GM12878 (cell line): ENCODE measurements around the gene TLX1. TPM values are rescaled to one million over a fixed set of nuclear protein-coding genes. Genes with fewer than 3 reads are reported as not detected.

Experiments
- ATAC-seq: fragments of 200-7000 bp; cut with Tn5 transposase; 3 replicates; pipeline ENCODE4 v1.9.1; 2020; ENCODE audit warnings: mild to moderate bottlenecking, moderate library complexity
- BruUV-seq: library from RNA; stranded (reverse); fragments of 400-500 nt; replicated peaks from 2 replicates; lab custom pipeline; 2021; lab: Mats Ljungman, UMichigan
- CTCF ChIA-PET: fragments of 300-600 bp; sonication (Branson Sonifier 250); formaldehyde crosslinking; extraction: SDS; loops from one replicate; lab custom pipeline; 2021; ENCODE audit warnings: inconsistent platforms; lab: Yijun Ruan, JAX
- POLR2A ChIA-PET: fragments of 350-600 bp; formaldehyde crosslinking; extraction: SDS; loops from one replicate; lab custom pipeline; 2021; ENCODE audit warnings: inconsistent platforms; lab: Charles Lee
- RAD21 ChIA-PET: fragments of 300-600 bp; sonication (Branson Sonifier 250); formaldehyde crosslinking; loops from one replicate; lab custom pipeline; 2023; ENCODE audit warnings: antibody characterized with exemption; ENCODE audit not compliant: unreplicated experiment; lab: Charles Lee
- SMC1A ChIA-PET: fragments of 300-600 bp; sonication (Branson Sonifier 250); formaldehyde crosslinking; loops from one replicate; lab custom pipeline; 2023; ENCODE audit not compliant: unreplicated experiment, uncharacterized antibody; lab: Charles Lee
- DNase-seq: peaks from one replicate; pipeline ENCODE4 v3.0.0-alpha.2; 2011; ENCODE audit warnings: low read depth, low spot score
- FAIRE-seq: peaks from 3 replicates; lab custom pipeline; 2011; peaks lifted over from hg19 to GRCh38; lab: Jason Lieb, UNC
- H2AFZ ChIP-seq: 2 replicates; pipeline ENCODE4 v1.6.0; 2011; ENCODE audit warnings: low read depth, low read length, control low read depth; ENCODE audit not compliant: control insufficient read depth
- H3K27ac ChIP-seq: 2 replicates; pipeline ENCODE4 v1.5.1; 2011; ENCODE audit warnings: control low read depth; ENCODE audit not compliant: control insufficient read depth, insufficient read depth
- H3K27me3 ChIP-seq, 2 experiments: replicated peaks in 1 of 2; 2 replicates each; pipeline versions ENCODE4 v1.6.0 to v1.6.1; 2011; ENCODE audit warnings: low read length in 1 of 2; ENCODE audit not compliant: control insufficient read depth in 2 of 2, insufficient read depth in 2 of 2
- H3K36me3 ChIP-seq, 2 experiments: 2 replicates each; pipeline ENCODE4 v1.5.1; 2011; ENCODE audit warnings: low read length in 1 of 2; ENCODE audit not compliant: control insufficient read depth in 2 of 2, insufficient read depth in 2 of 2
- H3K4me1 ChIP-seq: 2 replicates; pipeline ENCODE4 v1.6.1; 2011; ENCODE audit warnings: mild to moderate bottlenecking, low read length, moderate library complexity, mixed read lengths; ENCODE audit not compliant: control insufficient read depth, insufficient read depth
- H3K4me2 ChIP-seq: 2 replicates; pipeline ENCODE4 v1.6.0; 2011; ENCODE audit warnings: control low read depth; ENCODE audit not compliant: control insufficient read depth, insufficient read depth
- H3K4me3 ChIP-seq: fragments of 200-600 bp; sonication (generic); 2 replicates; pipeline ENCODE4 v1.5.1; 2016
- H3K79me2 ChIP-seq: 2 replicates; pipeline ENCODE4 v1.6.0; 2011; ENCODE audit warnings: low read length; ENCODE audit not compliant: control insufficient read depth, insufficient read depth
- H3K9ac ChIP-seq: 2 replicates; pipeline ENCODE4 v1.8.0; 2011; ENCODE audit warnings: low read length, control low read depth, mixed read lengths; ENCODE audit not compliant: control insufficient read depth, insufficient read depth
- H3K9me3 ChIP-seq: replicated peaks from 3 replicates; pipeline ENCODE4 v1.5.1; 2011; ENCODE audit warnings: mild to moderate bottlenecking, low read length; ENCODE audit not compliant: control insufficient read depth, insufficient read depth
- H4K20me1 ChIP-seq: 2 replicates; pipeline ENCODE4 v1.6.0; 2011; ENCODE audit not compliant: control insufficient read depth, insufficient read depth
- BMI1 ChIP-seq: fragments of 450-650 bp; IDR thresholded peaks from 2 replicates; pipeline ENCODE4 v1.6.1; 2016; ENCODE audit warnings: mild to moderate bottlenecking, moderate library complexity, borderline replicate concordance
- CBX5 ChIP-seq: sonication (generic); IDR thresholded peaks from 2 replicates; pipeline ENCODE4 v1.6.1; 2016; ENCODE audit warnings: low read depth, moderate library complexity, mild to moderate bottlenecking, inconsistent platforms
- E2F8 ChIP-seq: fragments of 450-650 bp; IDR thresholded peaks from 2 replicates; pipeline ENCODE4 v1.6.1; 2018; ENCODE audit warnings: mild to moderate bottlenecking, low read depth, moderate library complexity; ENCODE audit not compliant: partially characterized antibody
- EZH2 ChIP-seq: IDR thresholded peaks from 2 replicates; pipeline ENCODE4 v1.6.1; 2012; ENCODE audit warnings: low read depth, mild to moderate bottlenecking, control low read depth, inconsistent platforms, low read length, borderline replicate concordance; ENCODE audit not compliant: control insufficient read depth
- IKZF2 ChIP-seq, 2 experiments: fragments of 450-650 bp; IDR thresholded peaks; 2 replicates each; pipeline ENCODE4 v1.6.1; 2017; ENCODE audit warnings: mild to moderate bottlenecking in 2 of 2, moderate library complexity in 2 of 2
- JUNB ChIP-seq: IDR thresholded peaks from 2 replicates; pipeline ENCODE4 v1.6.1; 2016; ENCODE audit warnings: antibody characterized with exemption, mild to moderate bottlenecking
- LARP7 ChIP-seq: fragments of 450-650 bp; IDR thresholded peaks from 2 replicates; pipeline ENCODE4 v1.6.1; 2017; ENCODE audit warnings: mild to moderate bottlenecking
- NRF1 ChIP-seq: conservative IDR thresholded peaks from 2 replicates; pipeline ENCODE4 v1.6.1; 2011; ENCODE audit warnings: mild to moderate bottlenecking, low read depth, low read length, improper control_type of control experiment
- PKNOX1 ChIP-seq: fragments of 450-650 bp; IDR thresholded peaks from 2 replicates; pipeline ENCODE4 v1.6.1; 2016; ENCODE audit warnings: mild to moderate bottlenecking
- RAD51 ChIP-seq: fragments of 450-650 bp; IDR thresholded peaks from 2 replicates; pipeline ENCODE4 v1.6.1; 2016; ENCODE audit warnings: moderate library complexity, mild to moderate bottlenecking, inconsistent platforms
- SMAD5 ChIP-seq: IDR thresholded peaks from 2 replicates; pipeline ENCODE4 v1.6.1; 2016; ENCODE audit warnings: antibody characterized with exemption, low read depth
- SUPT20H ChIP-seq: IDR thresholded peaks from 2 replicates; pipeline ENCODE4 v1.6.1; 2011; ENCODE audit warnings: low read depth, mild to moderate bottlenecking, low read length, moderate library complexity, borderline replicate concordance; ENCODE audit not compliant: control insufficient read depth
- SUZ12 ChIP-seq: fragments of 200-600 bp; sonication (generic); IDR thresholded peaks from one replicate; pipeline ENCODE4 v1.6.1; 2018; ENCODE audit warnings: antibody characterized with exemption, mild to moderate bottlenecking; ENCODE audit not compliant: unreplicated experiment
- ZNF217 ChIP-seq: fragments of 450-650 bp; IDR thresholded peaks from 2 replicates; pipeline ENCODE4 v1.6.1; 2017; ENCODE audit warnings: antibody characterized with exemption, mild to moderate bottlenecking
- ZNF24 ChIP-seq: fragments of 450-650 bp; IDR thresholded peaks from 2 replicates; pipeline ENCODE4 v1.6.1; 2017; ENCODE audit warnings: antibody characterized with exemption, mild to moderate bottlenecking
- WGBS: methylation state at CpG from one replicate; pipeline ENCODE4 v1.1.6; 2016; ENCODE audit warnings: low lambda C conversion rate; ENCODE audit not compliant: insufficient replicate concordance, insufficient coverage; ENCODE audit errors: missing lambda C conversion rate; 5-methylcytosine and 5-hydroxymethylcytosine counted together
- in situ Hi-C: fragments of 300-500 bp; cut with MboI; formaldehyde crosslinking; loops from 9 replicates; pipeline ENCODE4 v1.14.3; 2018; ENCODE audit warnings: mixed read lengths
- intact Hi-C: fragments of 100-400 bp; cut with micrococcal nuclease; formaldehyde crosslinking; loops from one replicate; pipeline ENCODE4 v1.14.2; 2022; ENCODE audit not compliant: unreplicated experiment
- polyA plus RNA-seq, 11 experiments: library from polyadenylated mRNA; depleted of rRNA in 4 of 11; unstranded in 6 of 11; stranded (reverse) in 5 of 11; fragments of >200 nt; fragmentation: Nextera tagmentation in 4 of 11; fragmentation: Illumina TruSeq in 1 of 11; extraction: Ambion mirVana in 4 of 11; extraction: Trizol in 1 of 11; gene quantifications; 1 replicate in 1 of 11; 2 replicates in 10 of 11; pipeline versions ENCODE4 v1.2.1 to v1.2.3, GENCODE V29; 2011 to 2016; ENCODE audit warnings: inconsistent platforms in 2 of 11, missing spikeins in 2 of 11, low read depth in 1 of 11
- total RNA-seq, 4 experiments: library from RNA; depleted of rRNA in 3 of 4; stranded (reverse); fragments of >200 nt in 3 of 4; fragmentation: Illumina TruSeq in 1 of 4; extraction: Trizol in 1 of 4; gene quantifications; 2 replicates each; pipeline versions ENCODE4 v1.2.1 to v1.2.3, GENCODE V29; 2013 to 2021
- TF ChIP-seq, protein P1 (sequence below): fragments of 150-350 bp; IDR thresholded peaks from 2 replicates; pipeline ENCODE4 v1.6.1; 2014; ENCODE audit warnings: mild to moderate bottlenecking, low read depth, low read length
- TF ChIP-seq, protein P2 (sequence below): IDR thresholded peaks from 2 replicates; pipeline ENCODE4 v1.6.1; 2011; ENCODE audit warnings: borderline replicate concordance, low read depth, mild to moderate bottlenecking, moderate library complexity, mixed read lengths, low read length; ENCODE audit not compliant: insufficient read depth; ENCODE audit errors: extremely low read length

TLX1 gene
- total and polyA plus RNA-seq, 10 of the 15 experiments (the other 5 are each of a cell fraction or from before 2014, with no cell fraction given) = not detected

GRCh38 chr10:101114646-101115045 lies 16.5 kb upstream of the TLX1 start (continued):
- TF ChIP-seq, protein P1, sequence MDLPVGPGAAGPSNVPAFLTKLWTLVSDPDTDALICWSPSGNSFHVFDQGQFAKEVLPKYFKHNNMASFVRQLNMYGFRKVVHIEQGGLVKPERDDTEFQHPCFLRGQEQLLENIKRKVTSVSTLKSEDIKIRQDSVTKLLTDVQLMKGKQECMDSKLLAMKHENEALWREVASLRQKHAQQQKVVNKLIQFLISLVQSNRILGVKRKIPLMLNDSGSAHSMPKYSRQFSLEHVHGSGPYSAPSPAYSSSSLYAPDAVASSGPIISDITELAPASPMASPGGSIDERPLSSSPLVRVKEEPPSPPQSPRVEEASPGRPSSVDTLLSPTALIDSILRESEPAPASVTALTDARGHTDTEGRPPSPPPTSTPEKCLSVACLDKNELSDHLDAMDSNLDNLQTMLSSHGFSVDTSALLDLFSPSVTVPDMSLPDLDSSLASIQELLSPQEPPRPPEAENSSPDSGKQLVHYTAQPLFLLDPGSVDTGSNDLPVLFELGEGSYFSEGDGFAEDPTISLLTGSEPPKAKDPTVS = no peak
- TF ChIP-seq, all 136 proteins: peak for 0

- ChIA-PET POLR2A (no interaction called here), RAD21 (no interaction called here), CTCF (interaction anchor here (3.6 kb wide), 1 partner anchor 21 kb away, joined by 9 read pairs; no protein-coding TSS in a partner anchor), SMC1A (no interaction called here)
- in situ Hi-C loops = no loop called here
- Histone ChIP-seq H2AFZ (no peak overlapping the region), H4K20me1 (no peaks in the 10 kb centered on the region), H3K4me3 (no peak overlapping the region), H3K27me3 (peaks cover 3 to 4% of the 10 kb centered on the region in 2 experiments; a peak in 3 of 4 replicates), H3K4me2 (no peak overlapping the region), H3K27ac (no peak overlapping the region), H3K4me1 (no peaks in the 10 kb centered on the region; the same call in 1 of the 2 replicates), H3K36me3 (no peaks in the 10 kb centered on the region), H3K9ac (no peak overlapping the region), H3K79me2 (no peaks in the 10 kb centered on the region), H3K9me3 (no peaks in the 10 kb centered on the region)
- DNase-seq = no peak
- ATAC-seq = no peak
- FAIRE-seq = no peak
- intact Hi-C loops = no loop called here
- BruUV-seq = no TSS peak
- 39% methylated on average over 6 of the region's 6 CpGs for WGBS
- TF ChIP-seq, protein P2, sequence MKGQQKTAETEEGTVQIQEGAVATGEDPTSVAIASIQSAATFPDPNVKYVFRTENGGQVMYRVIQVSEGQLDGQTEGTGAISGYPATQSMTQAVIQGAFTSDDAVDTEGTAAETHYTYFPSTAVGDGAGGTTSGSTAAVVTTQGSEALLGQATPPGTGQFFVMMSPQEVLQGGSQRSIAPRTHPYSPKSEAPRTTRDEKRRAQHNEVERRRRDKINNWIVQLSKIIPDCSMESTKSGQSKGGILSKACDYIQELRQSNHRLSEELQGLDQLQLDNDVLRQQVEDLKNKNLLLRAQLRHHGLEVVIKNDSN = no peak
- TF ChIP-seq NRF1 (no peak), ZNF24 (no peak), E2F8 (no peak), BMI1 (no peak), RAD51 (no peak), IKZF2 (IDR thresholded peaks at IDR 0.05) (no peak), LARP7 (no peak), SMAD5 (no peak), EZH2 (no peak), JUNB (no peak), CBX5 (no peak), ZNF217 (no peak), SUPT20H (no peak), SUZ12 (no peak), PKNOX1 (no peak)
Observed at GRCh38 chr10:101116754-101117153, 14.3 kb upstream of the TLX1 start.
